HFF-Myc (cell line): ENCODE data around the gene SCG5.

Experiments
- DNase-seq: peaks from one replicate; pipeline ENCODE4 v3.0.0-alpha.2; 2011; ENCODE audit warnings: low read depth; ENCODE audit errors: extremely low read depth
- H3K4me3 ChIP-seq: replicated peaks from 2 replicates; pipeline ENCODE4 v1.5.1; 2011; ENCODE audit warnings: low read depth, mild to moderate bottlenecking, control low read depth, low read length
- TF ChIP-seq, protein P1 (sequence below): IDR thresholded peaks from 2 replicates; pipeline ENCODE4 v1.5.1; 2012; ENCODE audit warnings: mild to moderate bottlenecking, low read depth, low read length, control low read depth; ENCODE audit errors: missing control alignments

The SCG5 gene

DNA sequence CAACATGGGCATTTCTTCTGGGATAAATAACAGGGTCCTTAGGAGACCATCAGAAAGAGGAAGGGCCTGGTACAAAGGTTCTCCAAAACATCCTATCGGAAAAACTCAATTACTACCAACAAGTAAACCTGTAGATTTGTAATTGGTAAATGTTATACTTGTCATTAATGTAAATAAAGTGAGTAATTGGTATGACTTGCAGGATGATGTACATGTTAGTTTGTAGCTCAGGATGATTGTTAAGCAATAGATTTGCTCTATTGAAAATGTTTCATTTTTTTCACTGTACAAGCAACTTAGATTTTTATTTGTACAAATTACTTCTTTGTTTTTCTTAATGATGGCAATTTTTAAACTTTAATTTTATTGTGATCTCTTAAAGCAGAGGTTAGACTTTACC is 3.8 kb upstream of the SCG5 start:
- no peak for DNase-seq
- TF ChIP-seq, protein P1, sequence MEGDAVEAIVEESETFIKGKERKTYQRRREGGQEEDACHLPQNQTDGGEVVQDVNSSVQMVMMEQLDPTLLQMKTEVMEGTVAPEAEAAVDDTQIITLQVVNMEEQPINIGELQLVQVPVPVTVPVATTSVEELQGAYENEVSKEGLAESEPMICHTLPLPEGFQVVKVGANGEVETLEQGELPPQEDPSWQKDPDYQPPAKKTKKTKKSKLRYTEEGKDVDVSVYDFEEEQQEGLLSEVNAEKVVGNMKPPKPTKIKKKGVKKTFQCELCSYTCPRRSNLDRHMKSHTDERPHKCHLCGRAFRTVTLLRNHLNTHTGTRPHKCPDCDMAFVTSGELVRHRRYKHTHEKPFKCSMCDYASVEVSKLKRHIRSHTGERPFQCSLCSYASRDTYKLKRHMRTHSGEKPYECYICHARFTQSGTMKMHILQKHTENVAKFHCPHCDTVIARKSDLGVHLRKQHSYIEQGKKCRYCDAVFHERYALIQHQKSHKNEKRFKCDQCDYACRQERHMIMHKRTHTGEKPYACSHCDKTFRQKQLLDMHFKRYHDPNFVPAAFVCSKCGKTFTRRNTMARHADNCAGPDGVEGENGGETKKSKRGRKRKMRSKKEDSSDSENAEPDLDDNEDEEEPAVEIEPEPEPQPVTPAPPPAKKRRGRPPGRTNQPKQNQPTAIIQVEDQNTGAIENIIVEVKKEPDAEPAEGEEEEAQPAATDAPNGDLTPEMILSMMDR: no peak

GRCh38 chr15:32642667-32643435 is 1.3 kb downstream of the SCG5 start:
- DNase-seq: no peak
- no peak overlapping the region for H3K4me3 ChIP-seq
- TF ChIP-seq, protein P1: no peak

More for the DNA sequence above, 3.8 kb upstream of the SCG5 start:
- no peak overlapping the region for H3K4me3 ChIP-seq

- DNase-seq: no peak
- TF ChIP-seq, protein P1: no peak
- H3K4me3 ChIP-seq: no peak overlapping the region
These were observed 2.5 kb downstream of the SCG5 start for GRCh38 chr15:32643907-32644445.

DNA sequence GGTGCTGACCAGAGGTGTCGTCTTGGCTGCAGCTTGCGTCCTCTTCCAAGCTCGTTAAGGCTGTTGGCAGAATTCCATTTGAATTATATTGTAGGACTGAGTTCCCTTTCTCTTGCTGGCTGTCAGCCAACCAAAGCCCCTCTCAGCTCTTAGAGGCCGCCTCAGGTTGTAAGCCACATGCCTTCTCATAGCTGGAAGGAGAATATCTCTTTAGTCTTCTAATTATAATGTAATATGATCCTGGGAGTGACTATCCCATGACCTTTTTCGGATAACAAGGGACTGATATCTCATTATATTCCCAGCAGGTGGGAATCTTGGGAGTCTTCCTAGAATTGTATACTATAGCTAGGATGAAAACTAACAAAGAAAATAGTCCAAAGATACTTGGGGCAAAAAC is 4.8 kb downstream of the SCG5 start:
- no peak for DNase-seq
- TF ChIP-seq, protein P1: no peak
- no peak overlapping the region for H3K4me3 ChIP-seq

DNA sequence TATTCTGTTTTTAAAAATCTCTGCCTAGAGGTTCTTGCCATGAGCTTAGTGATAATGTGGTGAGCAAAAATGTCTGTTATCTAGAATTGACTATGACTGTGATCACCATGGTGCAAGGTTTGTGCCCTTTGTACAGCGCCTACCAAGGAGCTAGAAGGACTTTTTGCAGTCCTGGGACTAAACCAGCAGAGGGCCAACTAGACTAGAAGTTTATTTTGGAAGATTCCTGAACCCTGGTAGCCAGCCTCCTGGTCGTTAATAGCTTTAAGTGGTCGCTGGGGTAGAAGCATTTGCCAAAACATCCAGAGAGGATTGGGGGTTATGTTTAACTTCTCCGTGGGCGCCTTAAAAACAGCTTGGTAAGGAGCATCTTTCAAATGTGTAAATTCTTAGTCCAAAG is 7.8 kb downstream of the SCG5 start:
- H3K4me3 ChIP-seq: no peak overlapping the region
- TF ChIP-seq, protein P1: peak; percentile 40
- no peak for DNase-seq

DNA sequence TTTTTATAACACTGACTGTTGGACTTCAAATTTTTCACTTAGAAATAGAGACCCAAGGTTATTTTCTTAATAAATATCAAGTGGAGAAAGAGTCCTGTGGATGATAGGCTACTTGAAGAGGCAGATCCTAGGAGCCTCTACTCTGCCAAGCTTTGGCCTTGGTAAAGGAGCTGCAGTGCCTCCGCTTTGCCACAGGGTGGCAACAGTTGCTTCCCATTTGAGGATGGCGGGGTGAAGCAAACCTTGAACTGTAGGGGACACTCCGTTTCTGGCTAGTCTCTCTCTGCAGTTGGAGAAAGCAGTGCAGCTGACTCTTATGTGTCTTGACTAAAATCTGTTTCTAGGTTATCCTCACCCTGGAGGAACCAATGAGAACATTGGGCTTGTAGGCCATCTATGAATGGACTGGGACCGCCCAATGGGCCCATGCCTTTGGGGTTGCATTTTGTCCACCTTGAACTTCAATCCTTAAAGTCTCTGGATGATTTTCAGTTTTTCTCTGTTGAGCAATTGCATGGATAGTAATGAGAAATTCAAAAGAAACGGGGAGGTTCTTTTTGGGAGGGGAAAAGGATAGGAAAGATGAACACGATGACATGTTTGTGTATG is 9.8 kb downstream of the SCG5 start:
- TF ChIP-seq, protein P1: peak; percentile 94
- no peak for DNase-seq
- H3K4me3 ChIP-seq: no peak overlapping the region

GRCh38 chr15:32652178-32652577 is 10.7 kb downstream of the SCG5 start:
- TF ChIP-seq, protein P1: no peak
- no peak for DNase-seq
- no peak overlapping the region for H3K4me3 ChIP-seq
